ENCODE data around the gene CD70. TPM values are rescaled to one million over a fixed set of nuclear protein-coding genes. Genes with fewer than 3 reads are reported as not detected.
"Not testable (repeated sequence)": the region's sequence is repeated elsewhere in the genome, so short reads cannot be mapped to it uniquely, and the experiment has no call there.

Gene CD70
- total RNA-seq, 4 donors from 2014 or later: 2.2 TPM; not detected in 3

DNA sequence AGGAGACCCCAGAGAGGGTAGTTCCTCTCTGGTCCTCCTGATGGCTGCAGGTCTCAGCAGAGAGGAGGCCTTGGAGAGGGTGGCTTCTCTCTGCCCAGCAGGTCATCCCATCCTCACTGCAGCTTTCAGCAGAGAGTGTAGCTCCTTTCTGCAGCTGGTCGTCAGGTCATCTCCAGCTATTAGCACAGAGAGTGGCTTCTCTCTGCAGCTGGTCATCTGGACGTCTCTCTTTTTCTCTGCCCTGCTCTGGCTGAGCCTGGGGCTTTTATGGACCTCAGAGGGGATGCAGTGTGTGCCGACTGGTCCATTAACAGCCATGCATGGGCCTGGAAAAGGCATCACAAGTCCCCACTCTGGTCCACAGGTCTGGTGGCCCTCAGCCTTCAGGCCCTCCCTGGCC, 39.9 kb downstream of the CD70 start:
- H3K36me3 ChIP-seq: no peaks in the 10 kb centered on the region
- no peak overlapping the region for H3K27ac ChIP-seq
- H3K4me3 ChIP-seq: no peak overlapping the region
- H3K27me3 ChIP-seq: peaks cover 17% of the 10 kb centered on the region
- H3K9me3 ChIP-seq: no peaks in the 10 kb centered on the region
- no peak for ATAC-seq
- 80 to 90% methylated on average over 1 to 2 of the region's 3 CpGs for WGBS, 2 donors (ENCODE audit: low coverage in 1 of 2)
- H3K4me1 ChIP-seq: no peaks in the 10 kb centered on the region
- TF ChIP-seq, protein P1, sequence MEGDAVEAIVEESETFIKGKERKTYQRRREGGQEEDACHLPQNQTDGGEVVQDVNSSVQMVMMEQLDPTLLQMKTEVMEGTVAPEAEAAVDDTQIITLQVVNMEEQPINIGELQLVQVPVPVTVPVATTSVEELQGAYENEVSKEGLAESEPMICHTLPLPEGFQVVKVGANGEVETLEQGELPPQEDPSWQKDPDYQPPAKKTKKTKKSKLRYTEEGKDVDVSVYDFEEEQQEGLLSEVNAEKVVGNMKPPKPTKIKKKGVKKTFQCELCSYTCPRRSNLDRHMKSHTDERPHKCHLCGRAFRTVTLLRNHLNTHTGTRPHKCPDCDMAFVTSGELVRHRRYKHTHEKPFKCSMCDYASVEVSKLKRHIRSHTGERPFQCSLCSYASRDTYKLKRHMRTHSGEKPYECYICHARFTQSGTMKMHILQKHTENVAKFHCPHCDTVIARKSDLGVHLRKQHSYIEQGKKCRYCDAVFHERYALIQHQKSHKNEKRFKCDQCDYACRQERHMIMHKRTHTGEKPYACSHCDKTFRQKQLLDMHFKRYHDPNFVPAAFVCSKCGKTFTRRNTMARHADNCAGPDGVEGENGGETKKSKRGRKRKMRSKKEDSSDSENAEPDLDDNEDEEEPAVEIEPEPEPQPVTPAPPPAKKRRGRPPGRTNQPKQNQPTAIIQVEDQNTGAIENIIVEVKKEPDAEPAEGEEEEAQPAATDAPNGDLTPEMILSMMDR (IDR thresholded peaks at IDR 0.05): no peak
- TF ChIP-seq POLR2A (IDR thresholded peaks at IDR 0.05) (no peak), EP300 (IDR thresholded peaks at IDR 0.05) (no peak), POLR2AphosphoS5 (IDR thresholded peaks at IDR 0.05) (no peak)

DNA sequence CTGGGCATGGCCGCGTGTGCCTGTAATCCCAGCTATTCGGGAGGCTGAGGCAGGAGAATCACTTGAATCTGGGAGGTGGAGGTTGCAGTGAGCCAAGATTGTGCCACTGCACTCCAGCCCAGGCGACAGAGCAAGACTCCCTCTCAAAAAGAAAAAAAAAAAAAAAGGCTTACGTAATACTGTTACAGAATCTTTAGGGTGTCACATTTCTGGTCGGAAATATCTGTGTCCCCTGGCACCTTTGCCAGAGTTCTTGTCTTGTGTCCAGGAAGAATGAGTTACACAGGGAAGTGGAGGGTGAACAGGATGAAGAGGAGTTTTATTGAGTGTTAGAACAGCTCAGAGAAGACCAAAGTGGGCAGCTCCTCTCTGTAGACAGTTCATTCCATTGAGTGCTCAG, 40.3 kb downstream of the CD70 start:
- H3K36me3 ChIP-seq, H3K4me1 ChIP-seq, H3K4me3 ChIP-seq, H3K27ac ChIP-seq, H3K9me3 ChIP-seq, ATAC-seq: not testable (repeated sequence)
- WGBS, 2 donors (ENCODE audit: low coverage in 1 of 2): 78 to 80% methylated on average over 1 to 4 of the region's 6 CpGs
- H3K27me3 ChIP-seq: peaks cover 22% of the 10 kb centered on the region

DNA sequence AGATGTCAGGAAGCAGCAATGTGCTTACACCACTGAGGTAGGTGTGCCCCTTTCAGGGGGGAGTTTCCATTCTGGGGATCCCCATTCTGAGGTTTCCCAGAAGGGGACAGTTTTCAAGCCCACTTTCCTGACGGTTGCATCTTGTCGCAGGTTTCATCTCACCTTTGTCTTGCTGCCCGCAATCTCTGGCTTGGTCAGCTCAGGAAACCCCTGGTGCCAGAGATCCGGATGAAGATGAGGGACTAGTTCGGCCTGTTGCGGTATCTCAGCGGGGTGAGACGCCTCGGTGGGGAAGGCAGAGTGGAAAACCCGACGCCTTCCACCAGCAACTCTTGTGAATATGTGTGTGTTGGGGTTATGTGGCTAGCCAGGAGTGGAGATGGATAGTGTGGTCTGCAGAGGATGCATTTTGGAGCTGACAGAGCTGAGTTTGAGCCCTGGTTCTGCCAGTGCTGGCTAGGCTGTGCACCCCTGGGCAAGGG, 47.0 kb downstream of the CD70 start:
- Histone ChIP-seq H3K36me3 (no peaks in the 10 kb centered on the region), H3K4me1 (no peaks in the 10 kb centered on the region), H3K9me3 (no peaks in the 10 kb centered on the region), H3K27me3 (peaks cover 39% of the 10 kb centered on the region), H3K27ac (no peak overlapping the region), H3K4me3 (no peak overlapping the region)
- TF ChIP-seq, protein P1 (IDR thresholded peaks at IDR 0.05): no peak
- no peak for TF ChIP-seq POLR2A (IDR thresholded peaks at IDR 0.05)
- no peak for TF ChIP-seq POLR2AphosphoS5 (IDR thresholded peaks at IDR 0.05)
- no peak for ATAC-seq
- WGBS, 2 donors (ENCODE audit: low coverage in 1 of 2): 20% methylated on average over 1 of the region's 11 CpGs; no CpG with 5 or more reads in 1 of the 2 donors

DNA sequence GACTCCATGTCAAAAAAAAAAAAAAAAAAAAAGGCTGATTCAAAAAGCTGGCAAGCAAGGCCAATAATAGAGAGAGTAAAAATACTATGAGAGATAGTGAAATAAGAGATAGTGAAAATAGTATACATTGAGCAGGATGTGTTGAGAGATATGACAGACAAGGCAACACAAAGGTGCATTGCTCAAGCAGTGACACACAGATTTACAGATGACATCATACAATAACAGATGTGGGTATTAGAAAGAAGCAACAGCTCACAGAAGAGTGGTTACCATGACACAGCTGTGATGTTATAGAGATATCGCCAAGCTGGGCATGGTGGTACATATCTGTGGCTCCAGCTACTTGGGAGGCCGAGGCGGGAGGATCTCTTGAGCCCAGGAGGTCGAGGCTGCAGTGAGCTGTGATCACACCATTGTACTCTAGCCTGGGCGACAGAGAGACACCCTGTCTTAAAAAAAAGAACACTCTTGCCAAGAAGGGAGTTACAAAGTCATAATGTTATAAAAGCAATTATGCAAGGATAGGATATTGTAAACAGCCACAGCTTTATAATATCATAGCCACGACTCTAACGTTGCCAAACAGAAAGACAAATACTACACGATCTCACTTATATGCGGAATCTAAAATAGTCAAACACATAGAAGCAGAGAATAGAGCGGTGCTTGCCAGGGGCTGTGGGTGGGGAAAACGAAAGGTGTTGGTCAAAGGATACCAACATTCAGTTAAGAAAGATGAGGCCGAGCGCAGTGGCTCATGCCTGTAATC, 49.8 kb downstream of the CD70 start:
- Histone ChIP-seq H3K36me3 (no peaks in the 10 kb centered on the region), H3K27ac (no peak overlapping the region), H3K9me3 (no peaks in the 10 kb centered on the region), H3K4me3 (no peak overlapping the region), H3K27me3 (peaks cover 38% of the 10 kb centered on the region), H3K4me1 (no peaks in the 10 kb centered on the region)
- no peak for ATAC-seq
- WGBS, 2 donors (ENCODE audit: low coverage in 1 of 2): 46 to 67% methylated on average over 8 to 13 of the region's 13 CpGs
- TF ChIP-seq EP300 (IDR thresholded peaks at IDR 0.05): no peak
- TF ChIP-seq, protein P1 (IDR thresholded peaks at IDR 0.05): no peak
- TF ChIP-seq POLR2AphosphoS5 (IDR thresholded peaks at IDR 0.05): no peak

DNA sequence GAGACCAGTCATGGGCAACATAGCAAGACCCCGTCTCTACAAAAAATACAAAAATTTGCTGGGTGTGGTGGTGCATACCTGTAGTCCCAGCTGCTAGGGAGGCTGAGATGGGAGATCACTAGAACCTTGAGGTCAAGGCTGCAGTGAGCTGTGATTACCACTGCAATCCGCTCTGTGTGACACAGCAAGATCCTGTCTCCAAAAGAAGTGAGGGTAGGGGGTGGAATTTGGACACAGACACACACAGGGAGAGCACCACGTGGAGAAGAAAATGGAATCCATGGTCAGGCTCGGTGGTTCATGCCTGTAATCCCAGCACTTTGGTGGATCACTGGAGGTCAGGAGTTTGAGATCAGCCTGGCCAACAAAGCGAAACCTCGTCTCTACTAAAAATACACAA, 51.4 kb downstream of the CD70 start:
- no peaks in the 10 kb centered on the region for H3K4me1 ChIP-seq
- H3K27ac ChIP-seq: no peak overlapping the region
- WGBS, 2 donors (ENCODE audit: low coverage in 1 of 2): 62 to 77% methylated on average over 4 to 6 of the region's 6 CpGs
- no peak overlapping the region for H3K4me3 ChIP-seq
- no peak for ATAC-seq
- TF ChIP-seq, protein P1 (IDR thresholded peaks at IDR 0.05): no peak
- TF ChIP-seq POLR2AphosphoS5 (IDR thresholded peaks at IDR 0.05) (no peak), EP300 (IDR thresholded peaks at IDR 0.05) (no peak), POLR2A (IDR thresholded peaks at IDR 0.05) (no peak)
- H3K9me3 ChIP-seq: no peaks in the 10 kb centered on the region
- H3K36me3 ChIP-seq: no peaks in the 10 kb centered on the region
- H3K27me3 ChIP-seq: peaks cover 30% of the 10 kb centered on the region

Small RNA genes lying within 50 kb of the gene (small RNA-seq; reads per million reads assigned to genes)
- 0 reads per million in 4 donors for gene RF00019

Other genes starting within 250 kb of the CD70 start
- 10 to 100 TPM; 40.2 to 86.1 (median 63.8) TPM for gene CLPP, start 229.6 kb downstream of the CD70 start, total RNA-seq
- gene ALKBH7, start 218.4 kb downstream of the CD70 start, total RNA-seq: 10 to 100 TPM; 41.9 to 75.1 (median 45.7) TPM
- gene PSPN, start 215.2 kb downstream of the CD70 start, total RNA-seq: 1 to 10 TPM in 3 of 4 donors, under 1 TPM in 1; 0.67 to 2.4 (median 1.4) TPM
- gene GTF2F1, start 198.0 kb downstream of the CD70 start, total RNA-seq: 10 to 100 TPM; 44.7 to 62.8 (median 51.4) TPM
- 100 to 1,000 TPM; 102 to 218 (median 126) TPM for gene KHSRP, start 166.3 kb downstream of the CD70 start, total RNA-seq
- 1 to 10 TPM in 1 of 4 donors, under 1 TPM in 1, not detected in 2; 0.27 to 1.3 TPM for gene SLC25A41, start 157.4 kb downstream of the CD70 start, total RNA-seq
- gene SLC25A23, start 131.4 kb downstream of the CD70 start, total RNA-seq: 100 to 1,000 TPM; 111 to 328 (median 240) TPM
- 1 to 10 TPM in 2 of 4 donors, under 1 TPM in 1, not detected in 1; 0.85 to 6.2 (median 1.6) TPM for gene CRB3, start 126.9 kb downstream of the CD70 start, total RNA-seq
- 1 to 10 TPM in 3 of 4 donors, under 1 TPM in 1; 0.57 to 6.1 (median 1.5) TPM for gene DENND1C, start 109.4 kb downstream of the CD70 start, total RNA-seq
- gene TUBB4A, start 88.8 kb downstream of the CD70 start, total RNA-seq: 1 to 10 TPM; 1.2 to 3.2 (median 2.2) TPM
- gene TNFSF9, start 60.1 kb downstream of the CD70 start, total RNA-seq: under 1 TPM in 2 of 4 donors, not detected in 2; 0.17 to 0.27 TPM
- gene TNFSF14, start 79.0 kb upstream of the CD70 start, total RNA-seq: 1 to 10 TPM in 2 of 4 donors, under 1 TPM in 2; 0.16 to 2.4 (median 0.81) TPM
- 100 to 1,000 TPM; 246 to 757 (median 594) TPM for gene C3, start 129.5 kb upstream of the CD70 start, total RNA-seq
- 10 to 100 TPM; 44.0 to 68.8 (median 60.1) TPM for gene GPR108, start 146.4 kb upstream of the CD70 start, total RNA-seq
- 100 to 1,000 TPM in 3 of 4 donors, 10 to 100 TPM in 1; 94.1 to 129 (median 104) TPM for gene TRIP10, start 148.5 kb upstream of the CD70 start, total RNA-seq
- 1 to 10 TPM in 2 of 4 donors, under 1 TPM in 1, not detected in 1; 0.78 to 5.8 (median 1.7) TPM for gene SH2D3A, start 176.3 kb upstream of the CD70 start, total RNA-seq
- gene VAV1, start 181.6 kb upstream of the CD70 start, total RNA-seq: 1 to 10 TPM; 2.3 to 7.8 (median 5.7) TPM